Peyer's patch (tissue), 4 donors: Measurements from ENCODE around the gene PRXL2A.

Source experiments
- CTCF ChIP-seq, 6 experiments: fragments of 450-650 bp in 4 of 6; fragments of 200-600 bp in 2 of 6; sonication (generic) in 1 of 6; IDR thresholded peaks; one replicate each; pipeline ENCODE4 v1.5.1; 2017 to 2019; ENCODE audit warnings: antibody characterized with exemption in 6 of 6, mild to moderate bottlenecking in 3 of 6, moderate library complexity in 1 of 6
- POLR2A ChIP-seq, 2 donors: fragments of 450-650 bp; IDR thresholded peaks; one replicate each; pipeline ENCODE4 v1.5.1; 2017; ENCODE audit warnings: antibody characterized with exemption in 2 of 2, mild to moderate bottlenecking in 2 of 2, moderate library complexity in 2 of 2

GRCh38 chr10:80468002-80468401 lies 59.7 kb downstream of the PRXL2A start:
- TF ChIP-seq CTCF (IDR thresholded peaks at IDR 0.05), result no peak
- no peak for TF ChIP-seq POLR2A (IDR thresholded peaks at IDR 0.05)
